GM12801 (cell line): ENCODE data around the gene ACKR2.

Source experiments
- TF ChIP-seq, protein P1 (sequence below): IDR thresholded peaks from one replicate; pipeline ENCODE4 v1.5.1; 2011; ENCODE audit warnings: control low read depth; ENCODE audit not compliant: insufficient read length; ENCODE audit errors: extremely low read depth

Gene ACKR2

DNA sequence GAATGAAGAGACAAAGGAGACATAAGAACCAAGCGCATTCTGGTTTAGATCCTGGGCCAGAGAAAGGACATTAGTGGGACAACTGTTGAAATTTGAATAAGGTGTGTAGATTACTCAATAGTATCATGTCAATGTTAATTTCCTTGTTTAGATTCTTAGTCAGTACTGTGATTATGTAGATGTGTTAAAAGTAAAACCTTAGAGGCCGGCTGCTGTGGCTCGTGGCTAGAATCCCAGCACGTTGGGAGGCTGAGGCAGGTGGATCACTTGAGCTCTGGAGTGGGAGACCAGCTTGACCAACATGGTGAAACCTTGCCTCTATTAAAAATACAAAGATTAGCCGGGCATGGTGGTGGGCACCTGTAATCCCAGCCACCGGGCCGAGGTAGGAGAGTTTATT lies 39.8 kb downstream of the ACKR2 start:
- TF ChIP-seq, protein P1, sequence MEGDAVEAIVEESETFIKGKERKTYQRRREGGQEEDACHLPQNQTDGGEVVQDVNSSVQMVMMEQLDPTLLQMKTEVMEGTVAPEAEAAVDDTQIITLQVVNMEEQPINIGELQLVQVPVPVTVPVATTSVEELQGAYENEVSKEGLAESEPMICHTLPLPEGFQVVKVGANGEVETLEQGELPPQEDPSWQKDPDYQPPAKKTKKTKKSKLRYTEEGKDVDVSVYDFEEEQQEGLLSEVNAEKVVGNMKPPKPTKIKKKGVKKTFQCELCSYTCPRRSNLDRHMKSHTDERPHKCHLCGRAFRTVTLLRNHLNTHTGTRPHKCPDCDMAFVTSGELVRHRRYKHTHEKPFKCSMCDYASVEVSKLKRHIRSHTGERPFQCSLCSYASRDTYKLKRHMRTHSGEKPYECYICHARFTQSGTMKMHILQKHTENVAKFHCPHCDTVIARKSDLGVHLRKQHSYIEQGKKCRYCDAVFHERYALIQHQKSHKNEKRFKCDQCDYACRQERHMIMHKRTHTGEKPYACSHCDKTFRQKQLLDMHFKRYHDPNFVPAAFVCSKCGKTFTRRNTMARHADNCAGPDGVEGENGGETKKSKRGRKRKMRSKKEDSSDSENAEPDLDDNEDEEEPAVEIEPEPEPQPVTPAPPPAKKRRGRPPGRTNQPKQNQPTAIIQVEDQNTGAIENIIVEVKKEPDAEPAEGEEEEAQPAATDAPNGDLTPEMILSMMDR = no peak

DNA sequence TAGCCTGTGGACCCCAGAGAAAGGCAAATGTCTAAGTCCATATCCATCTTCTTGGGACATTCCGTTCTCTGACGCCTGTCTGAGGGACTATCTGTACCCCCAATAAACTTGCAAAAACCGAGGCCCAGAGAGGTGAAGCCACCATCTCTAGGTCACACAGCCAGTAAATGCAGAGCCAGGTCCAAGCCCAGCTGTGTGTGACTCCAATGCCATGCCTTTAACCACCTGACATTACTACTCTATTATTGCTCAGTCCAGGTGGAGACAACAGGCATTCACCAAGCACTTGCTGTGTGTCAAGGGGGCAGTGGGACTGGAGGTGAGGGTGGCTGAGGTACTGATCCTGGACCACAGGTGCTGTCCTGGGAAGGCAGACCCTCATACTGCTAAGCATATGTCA lies 41.0 kb downstream of the ACKR2 start:
- TF ChIP-seq, protein P1 = no peak

DNA sequence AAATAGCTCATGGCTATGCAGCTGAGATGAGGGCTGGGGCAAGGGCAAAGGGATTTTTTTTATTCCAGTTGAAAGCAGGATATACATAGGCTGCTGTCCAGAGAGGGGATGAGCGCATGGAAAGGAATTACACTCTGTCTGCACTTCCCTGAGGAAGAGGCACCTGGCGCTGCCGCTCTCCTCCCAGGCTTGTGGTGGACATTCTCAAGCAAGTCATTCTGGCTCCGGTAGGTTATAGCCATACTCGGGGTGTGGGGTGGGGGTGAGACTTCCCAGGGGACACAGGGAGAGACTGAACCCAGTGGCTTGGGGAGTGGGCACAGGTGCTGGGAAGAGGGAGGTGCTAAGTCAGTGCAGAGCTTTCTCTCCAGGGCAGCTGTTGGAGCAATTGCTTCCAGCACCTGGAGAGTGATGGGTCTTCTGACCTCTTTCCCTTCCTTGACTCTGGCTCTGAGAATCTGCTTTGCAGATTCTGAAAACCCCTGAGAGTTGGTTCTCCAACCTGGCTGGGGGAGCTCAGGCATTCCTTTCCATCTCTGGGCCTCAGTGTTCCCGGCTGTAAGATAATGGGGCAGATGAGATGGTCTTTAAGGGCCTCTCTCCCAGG lies 42.1 kb downstream of the ACKR2 start:
- TF ChIP-seq, protein P1 = no peak

DNA sequence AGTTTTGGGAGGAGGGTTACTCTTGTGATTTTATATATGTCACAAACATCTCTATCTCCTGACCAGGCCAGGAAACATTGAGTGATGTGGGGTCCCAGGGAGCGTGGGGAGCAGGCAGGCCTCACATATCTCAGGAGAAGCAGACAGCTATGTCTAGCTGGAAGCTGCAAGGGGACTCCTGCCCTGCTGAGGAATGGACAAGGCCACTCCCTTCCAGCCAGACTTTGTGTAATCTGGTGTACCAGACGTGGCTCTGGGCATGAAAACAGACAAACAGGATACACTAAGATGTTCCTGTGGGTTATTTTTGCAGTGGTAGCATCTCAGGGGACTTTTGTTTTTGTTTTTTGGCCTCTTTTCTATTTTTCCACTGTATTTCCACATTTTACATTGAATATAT lies 43.2 kb downstream of the ACKR2 start:
- TF ChIP-seq, protein P1 = no peak

DNA sequence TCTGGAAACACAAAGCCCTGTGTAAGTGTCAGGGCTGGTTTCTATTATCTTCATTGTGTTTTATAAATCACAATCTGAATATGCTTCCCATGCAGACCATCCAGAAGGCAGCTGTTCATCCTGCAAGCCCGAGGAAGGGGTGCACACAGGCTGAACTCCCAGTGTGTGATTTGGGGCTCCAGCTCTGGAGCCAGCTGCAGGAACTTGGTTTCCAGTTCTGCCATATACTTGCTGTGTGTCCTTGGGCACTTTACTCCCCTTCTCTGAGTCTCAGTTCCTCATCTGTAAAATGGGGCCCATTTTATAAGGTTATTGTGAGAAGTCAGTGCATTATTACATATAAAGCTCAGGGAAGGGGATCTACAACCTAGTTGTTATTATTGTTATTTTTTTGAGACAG lies 43.8 kb downstream of the ACKR2 start:
- TF ChIP-seq, protein P1 = no peak

DNA sequence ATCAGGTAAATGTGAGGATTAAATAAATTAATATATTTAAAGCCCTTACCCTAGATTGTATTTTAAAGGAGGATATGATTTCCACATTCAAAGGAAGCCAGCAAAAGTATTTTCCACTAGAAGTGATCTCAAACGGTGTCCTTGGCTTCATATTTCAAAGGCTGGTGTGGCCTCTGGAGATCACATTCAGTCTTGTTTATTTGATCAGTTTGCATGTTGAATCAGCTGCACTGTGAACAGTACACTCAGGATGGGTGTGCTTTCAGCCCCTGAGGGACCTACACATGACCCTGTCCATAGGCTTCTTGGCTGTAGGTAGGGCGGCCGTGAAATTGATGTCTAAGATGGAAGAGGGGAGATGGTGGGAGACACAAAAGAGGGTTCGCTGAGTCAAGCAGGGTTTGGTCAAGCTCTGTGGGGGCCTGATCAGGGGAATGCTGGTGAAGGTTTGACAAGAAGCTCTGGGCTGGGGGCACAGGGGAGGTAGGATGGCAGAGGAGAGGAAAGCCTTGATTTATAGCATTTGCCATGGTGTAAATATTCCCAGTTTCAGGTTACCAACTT lies 44.6 kb downstream of the ACKR2 start:
- TF ChIP-seq, protein P1 = no peak

DNA sequence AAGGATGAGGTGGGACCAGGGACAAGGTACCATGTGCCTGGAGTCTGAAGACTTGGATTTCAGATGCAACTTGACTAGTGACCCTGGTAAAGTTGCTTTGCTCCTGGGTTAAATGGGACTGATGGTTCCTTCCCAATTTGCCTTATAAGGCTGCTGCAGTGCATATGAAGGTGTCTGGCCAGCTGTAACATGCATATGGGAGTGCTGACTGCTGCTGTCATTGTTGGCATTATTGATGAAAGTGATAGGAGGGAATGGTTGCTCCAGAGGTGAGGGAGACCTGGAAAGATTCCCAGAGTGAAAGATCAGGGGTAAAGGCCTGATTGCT lies 45.9 kb downstream of the ACKR2 start:
- TF ChIP-seq, protein P1 = no peak
